Measurements from ENCODE around the gene CYP27B1. TPM values are rescaled to one million over a fixed set of nuclear protein-coding genes. Genes with fewer than 3 reads are reported as not detected.

Gene CYP27B1
- total RNA-seq: 0.77 and 3.9 TPM in 2 replicates

GRCh38 chr12:57766464-57767304, at the start of gene CYP27B1:
Gene CYP27B1 (minus strand): TSS chr12:57767078. CDS start chr12:57767041, 37 bp downstream.
- no peak for TF ChIP-seq CTCF (IDR thresholded peaks at IDR 0.05; ENCODE audit: insufficient read depth, low read length, severe bottlenecking)
- DNase-seq (ENCODE audit: low read depth) (peak; percentile 75), FAIRE-seq (no peak)
- no peaks in the 10 kb centered on the region for H3K27me3 ChIP-seq (ENCODE audit: control insufficient read depth, insufficient read depth, low read length)
- peak within 1 kb of the TSS; percentile 52 for H3K4me3 ChIP-seq (ENCODE audit: low read depth, low read length)
- peaks cover 3% of the 10 kb centered on the region for H3K36me3 ChIP-seq (ENCODE audit: control insufficient read depth, insufficient read depth, low read length)

DNA sequence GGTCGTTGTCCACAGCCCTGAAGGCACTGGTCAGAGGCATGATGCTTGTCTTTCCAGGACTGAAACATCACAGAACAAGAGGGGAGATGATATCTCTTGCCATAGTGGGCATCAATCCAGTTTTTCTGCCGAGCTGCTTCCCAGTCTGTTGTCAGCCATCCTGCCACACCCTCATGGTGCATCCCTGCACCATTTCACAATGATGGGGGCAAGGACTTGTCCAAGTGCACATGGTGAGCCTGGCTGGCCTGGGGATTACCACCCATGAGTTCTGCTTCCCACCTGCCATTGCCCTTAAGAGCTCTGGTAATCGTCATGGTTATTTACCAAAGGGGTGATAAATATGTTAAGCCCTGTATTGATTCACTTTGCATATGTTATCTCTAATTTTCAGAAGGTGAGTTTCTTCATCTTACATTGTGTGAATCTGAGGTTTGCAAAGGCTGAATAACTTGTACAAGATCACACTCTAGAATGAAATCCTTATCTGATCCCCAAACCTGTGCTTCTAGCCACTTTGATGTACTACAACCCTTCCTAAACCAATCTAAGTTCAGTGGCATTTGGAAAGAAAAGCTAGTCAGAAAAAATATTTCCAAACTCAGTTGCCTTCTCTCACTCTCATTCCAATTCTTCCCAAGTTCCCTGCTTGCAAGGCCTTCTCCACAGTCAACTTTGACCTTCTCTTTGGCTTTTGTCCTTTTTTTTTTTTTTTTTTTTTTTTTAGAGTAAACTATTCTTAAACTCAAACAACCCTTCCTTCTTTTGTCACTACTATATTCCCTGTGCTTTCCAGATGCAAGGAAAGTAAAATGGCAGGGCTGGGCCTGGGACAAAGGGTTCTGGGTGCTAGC, 49.4 kb upstream of the CYP27B1 start:
- no peak for DNase-seq (ENCODE audit: low read depth)
- Histone ChIP-seq H3K36me3 (ENCODE audit: control insufficient read depth, insufficient read depth, low read length) (peaks cover 2% of the 10 kb centered on the region), H3K27me3 (ENCODE audit: control insufficient read depth, insufficient read depth, low read length) (no peaks in the 10 kb centered on the region), H3K4me3 (ENCODE audit: low read depth, low read length) (no peak overlapping the region)
- no peak for TF ChIP-seq CTCF (IDR thresholded peaks at IDR 0.05; ENCODE audit: insufficient read depth, low read length, severe bottlenecking)
- no peak for FAIRE-seq

DNA sequence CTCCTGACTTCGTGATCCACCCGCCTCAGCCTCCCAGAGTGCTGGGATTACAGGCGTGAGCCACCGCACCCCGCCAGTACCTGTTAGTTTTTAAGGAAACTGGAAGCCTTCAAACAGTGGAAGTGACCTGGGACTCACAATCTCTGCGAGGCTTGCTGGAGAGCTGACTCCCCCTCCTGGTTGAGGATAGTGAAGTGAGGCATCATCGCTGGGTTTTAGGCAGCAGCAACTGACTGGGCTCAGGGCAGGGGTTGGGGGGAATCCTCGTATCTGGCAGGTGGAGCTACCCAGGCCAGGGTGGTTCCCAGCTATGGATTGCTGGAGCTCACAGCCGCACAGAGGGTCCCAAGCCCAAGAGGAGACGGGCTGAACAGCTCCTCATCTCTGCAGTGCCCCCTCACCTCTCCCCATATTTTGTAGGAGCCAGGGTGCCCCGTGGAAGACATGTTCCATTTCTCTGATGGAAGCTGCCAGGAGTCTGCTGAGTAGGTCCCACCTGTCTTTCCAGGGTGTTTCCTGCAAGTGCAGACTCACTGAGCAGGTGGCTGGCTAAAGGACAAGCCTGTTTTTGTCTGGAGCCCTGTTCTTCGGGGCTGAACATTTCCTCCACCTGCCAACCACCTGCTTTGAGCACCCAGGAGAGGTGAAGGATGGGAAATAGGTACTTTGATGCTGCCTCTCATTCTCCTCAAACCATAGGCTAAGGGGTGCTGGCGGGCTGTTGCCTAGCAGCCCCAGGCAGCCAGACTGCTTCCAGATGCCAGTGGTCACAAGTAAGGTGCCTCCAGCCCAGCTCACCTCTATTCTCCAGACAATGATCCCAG, 48.5 kb upstream of the CYP27B1 start:
- H3K36me3 ChIP-seq (ENCODE audit: control insufficient read depth, insufficient read depth, low read length): peaks cover under 1% of the 10 kb centered on the region
- no peak for FAIRE-seq
- peak; percentile 12 for DNase-seq (ENCODE audit: low read depth)

GRCh38 chr12:57813971-57814772, 47.3 kb upstream of the CYP27B1 start:
- Histone ChIP-seq H3K4me3 (ENCODE audit: low read depth, low read length) (no peak overlapping the region), H3K27me3 (ENCODE audit: control insufficient read depth, insufficient read depth, low read length) (no peaks in the 10 kb centered on the region), H3K36me3 (ENCODE audit: control insufficient read depth, insufficient read depth, low read length) (no peaks in the 10 kb centered on the region)
- DNase-seq (ENCODE audit: low read depth) (no peak), FAIRE-seq (no peak)
- TF ChIP-seq CTCF (IDR thresholded peaks at IDR 0.05; ENCODE audit: insufficient read depth, low read length, severe bottlenecking): no peak

More for the DNA sequence above, 48.5 kb upstream of the CYP27B1 start:
- Histone ChIP-seq H3K27me3 (ENCODE audit: control insufficient read depth, insufficient read depth, low read length) (no peaks in the 10 kb centered on the region), H3K4me3 (ENCODE audit: low read depth, low read length) (no peak overlapping the region)
- TF ChIP-seq CTCF (IDR thresholded peaks at IDR 0.05; ENCODE audit: insufficient read depth, low read length, severe bottlenecking): no peak

Measured in bronchial epithelial cell (primary cell).